Colonic mucosa (tissue), 4 donors: Measurements from ENCODE around the gene HOXC5. TPM values are rescaled to one million over a fixed set of nuclear protein-coding genes. Genes with fewer than 3 reads are reported as not detected.

Source experiments
- DNase-seq: peaks from one replicate; pipeline ENCODE4 v3.0.0-alpha.2; 2020
- H3K27ac ChIP-seq: fragments of 200-600 bp; one replicate; pipeline ENCODE4 v1.8.0; 2021
- H3K27me3 ChIP-seq: fragments of 200-600 bp; one replicate; pipeline ENCODE4 v1.8.0; 2021
- H3K36me3 ChIP-seq: fragments of 200-600 bp; one replicate; pipeline ENCODE4 v1.8.0; 2021
- H3K4me1 ChIP-seq: fragments of 200-600 bp; one replicate; pipeline ENCODE4 v1.8.0; 2021; ENCODE audit warnings: mild to moderate bottlenecking
- H3K4me3 ChIP-seq: fragments of 200-600 bp; one replicate; pipeline ENCODE4 v1.8.0; 2021
- H3K9ac ChIP-seq, 2 donors: one replicate each; pipeline ENCODE4 v1.7.0; 2013; ENCODE audit warnings: control low read depth in 2 of 2, low read depth in 2 of 2, low read length in 2 of 2
- H3K9me3 ChIP-seq: fragments of 200-600 bp; one replicate; pipeline ENCODE4 v1.8.0; 2021
- CTCF ChIP-seq: fragments of 200-600 bp; IDR thresholded peaks from one replicate; pipeline ENCODE4 v1.8.0; 2022; ENCODE audit warnings: antibody characterized with exemption, mild to moderate bottlenecking
- intact Hi-C: fragments of 100-400 bp; cut with DNase I; formaldehyde crosslinking; loops from one replicate; pipeline ENCODE4 v1.14.1; 2022
- total RNA-seq, 2 donors: library from RNA; stranded (reverse); fragmentation: NEBNext Ultra II Directional in 1 of 2; extraction: Animal tissue kit (Norgen Biotek cat#: 25700) in 1 of 2; gene quantifications; one replicate each; pipeline ENCODE4 v1.2.1, GENCODE V29; 2021
- donor health status: healthy.
- donor health status: DM: no; HTN: no; CAD: no.
- donor health status: DM: no; HTN: no; CAD: no.

HOXC5 gene
- total RNA-seq, 2 donors from 2014 or later, result not detected

- Histone ChIP-seq H3K9ac (no peak overlapping the region), H3K4me1 (peaks cover 9% of the 10 kb centered on the region), H3K27ac (no peak overlapping the region), H3K27me3 (peaks cover 100% of the 10 kb centered on the region), H3K9me3 (no peaks in the 10 kb centered on the region), H3K36me3 (no peaks in the 10 kb centered on the region), H3K4me3 (no peak overlapping the region)
- no peak for DNase-seq
- TF ChIP-seq CTCF, result no peak
- intact Hi-C loops, result no loop called here
Measured at GRCh38 chr12:53994264-53995001, 38.4 kb upstream of the HOXC5 start.

- Histone ChIP-seq H3K27me3 (peaks cover 100% of the 10 kb centered on the region), H3K9ac (no peak overlapping the region), H3K4me3 (no peak overlapping the region), H3K4me1 (peaks cover 9% of the 10 kb centered on the region), H3K27ac (no peak overlapping the region), H3K9me3 (no peaks in the 10 kb centered on the region), H3K36me3 (no peaks in the 10 kb centered on the region)
- intact Hi-C loops, result no loop called here
- no peak for TF ChIP-seq CTCF
- no peak for DNase-seq
Measured at GRCh38 chr12:53995002-53995377, 37.9 kb upstream of the HOXC5 start.

- H3K4me3 ChIP-seq, result peak overlapping the region; percentile 37
- peaks cover 100% of the 10 kb centered on the region for H3K27me3 ChIP-seq
- no peak for DNase-seq
- H3K4me1 ChIP-seq, result peaks cover 9% of the 10 kb centered on the region
- no peak overlapping the region for H3K27ac ChIP-seq
- no peaks in the 10 kb centered on the region for H3K36me3 ChIP-seq
- peak overlapping the region in 1 of 2 donors; percentile 19 for H3K9ac ChIP-seq
- TF ChIP-seq CTCF, result no peak
- intact Hi-C loops, result no loop called here
- H3K9me3 ChIP-seq, result no peaks in the 10 kb centered on the region
Measured at GRCh38 chr12:53995378-53996239, 37.2 kb upstream of the HOXC5 start.

- peaks cover 100% of the 10 kb centered on the region for H3K27me3 ChIP-seq
- intact Hi-C loops, result no loop called here
- no peaks in the 10 kb centered on the region for H3K36me3 ChIP-seq
- peaks cover 9% of the 10 kb centered on the region for H3K4me1 ChIP-seq
- TF ChIP-seq CTCF, result no peak
- H3K9ac ChIP-seq, result no peak overlapping the region
- DNase-seq, result no peak
- peak overlapping the region; percentile 37 for H3K4me3 ChIP-seq
- H3K9me3 ChIP-seq, result no peaks in the 10 kb centered on the region
- no peak overlapping the region for H3K27ac ChIP-seq
Measured at GRCh38 chr12:53996240-53997203, 36.3 kb upstream of the HOXC5 start.
